Ovary (tissue), 10 donors: ENCODE results near the gene MAPT. TPM values are rescaled to one million over a fixed set of nuclear protein-coding genes. Genes with fewer than 3 reads are reported as not detected.

Source experiments
- DNase-seq, 5 donors: peaks; one replicate each; pipeline ENCODE4 v3.0.0-alpha.2; 2019 to 2020
- H3K27ac ChIP-seq, 2 donors: fragments of 200-600 bp; one replicate each; pipeline versions ENCODE4 v1.5.1 to v1.8.0; 2019 to 2022
- H3K27me3 ChIP-seq: fragments of 200-600 bp; one replicate; pipeline ENCODE4 v1.8.0; 2022
- H3K36me3 ChIP-seq: fragments of 200-600 bp; sonication (generic); one replicate; pipeline ENCODE4 v1.5.1; 2019
- H3K4me1 ChIP-seq: one replicate; pipeline ENCODE4 v1.8.1; 2013; ENCODE audit warnings: mild to moderate bottlenecking, moderate library complexity; ENCODE audit not compliant: insufficient read depth
- H3K4me3 ChIP-seq: fragments of 200-600 bp; sonication (generic); one replicate; pipeline ENCODE4 v1.5.1; 2017
- H3K9me3 ChIP-seq, 2 donors: fragments of 200-600 bp in 1 of 2; sonication (generic) in 1 of 2; one replicate each; pipeline versions ENCODE4 v1.5.1 to v1.8.1; 2013 to 2019; ENCODE audit warnings: mild to moderate bottlenecking in 1 of 2, moderate library complexity in 1 of 2
- CTCF ChIP-seq, 3 donors: fragments of 450-650 bp in 2 of 3; fragments of 200-600 bp in 1 of 3; IDR thresholded peaks; one replicate each; pipeline versions ENCODE4 v1.5.1 to v1.8.0; 2016 to 2022; ENCODE audit warnings: antibody characterized with exemption in 3 of 3, mild to moderate bottlenecking in 1 of 3
- EP300 ChIP-seq: sonication (generic); formaldehyde crosslinking; IDR thresholded peaks from one replicate; pipeline ENCODE4 v1.6.1; 2017; ENCODE audit warnings: antibody characterized with exemption
- POLR2A ChIP-seq: fragments of 450-650 bp; IDR thresholded peaks from one replicate; pipeline ENCODE4 v1.6.1; 2017; ENCODE audit warnings: antibody characterized with exemption, mild to moderate bottlenecking, moderate library complexity
- WGBS, 3 donors: extraction: QIAGEN DNeasy Blood & Tissue Kit in 1 of 3; methylation state at CpG; one replicate each; pipeline versions ENCODE4 v1.1.5 to v1.1.7; 2013 to 2017; 5-methylcytosine and 5-hydroxymethylcytosine counted together
- intact Hi-C, 4 donors: fragments of 100-400 bp; cut with DNase I; formaldehyde crosslinking; loops; one replicate each; pipeline versions ENCODE4 v1.11.0 to v1.15.1; 2022 to 2023
- long read RNA-seq, 3 donors: library from polyadenylated mRNA in 2 of 3; unstranded in 2 of 3; transcript quantifications; one replicate each; pipeline ENCODE4 v2.0.0 and lab custom pipeline, GENCODE V29; 2021 to 2026
- polyA plus RNA-seq, 2 donors: library from polyadenylated mRNA; stranded (reverse); fragments of 200-250 nt in 1 of 2; fragments of 350-450 nt in 1 of 2; fragmentation: Illumina TruSeq in 1 of 2; extraction: RNeasy Lipid Tissue Mini Kit (QIAGEN cat#74804) in 1 of 2; gene quantifications; one replicate each; pipeline ENCODE4 v1.2.3, GENCODE V29; 2013 to 2014
- total RNA-seq, 7 donors: library from RNA; depleted of rRNA in 2 of 7; stranded (reverse); fragments of >200 nt in 2 of 7; fragmentation: NEBNext Ultra II Directional in 3 of 7; extraction: Animal tissue kit (Norgen Biotek cat#: 25700) in 3 of 7; gene quantifications; one replicate each; pipeline versions ENCODE4 v1.1.0 to v1.2.4, GENCODE V29; 2016 to 2023
- donor health status: DM: no; HTN: no; CAD: no; lungs with moderate emphysema.
- donor health status: DM: no; HTN: no; CAD: no.
- donor health status: Bipolar disorder and iron deficiency.
- donor health status: DM: yes; HTN: yes; CAD: no.
- donor health status: DM: no; HTN: no; CAD: no.
- donor health status: DM: yes; HTN: yes; CAD: no.

Gene MAPT
- total RNA-seq: 1 to 10 TPM in 4 of 7 donors, under 1 TPM in 3; 0.57 to 2.2 (median 1.1) TPM
- polyA plus RNA-seq: 1 to 10 TPM in 1 of 2 donors, under 1 TPM in 1; 0.40 to 2.2 TPM
- long read RNA-seq, donor 1, partial matches to known transcripts: 1 of 5 reads
- long read RNA-seq, donor 1, other reads (novel, unspliced or antisense): 4 of 5 reads
- long read RNA-seq, donor 2, full-length matches to known transcripts: 1 of 1 reads
- long read RNA-seq, donor 2, partial matches to known transcripts: 0 of 1 reads
- long read RNA-seq, donor 2, other reads (novel, unspliced or antisense): 0 of 1 reads
- long read RNA-seq, donor 3, partial matches to known transcripts: 0 of 1 reads
- long read RNA-seq, donor 3, other reads (novel, unspliced or antisense): 1 of 1 reads

- Histone ChIP-seq H3K36me3 (no peaks in the 10 kb centered on the region), H3K9me3 (no peaks in the 10 kb centered on the region), H3K27ac (peak within 1 kb of the TSS in 1 of 2 donors; percentile 12), H3K4me1 (peaks cover 4% of the 10 kb centered on the region), H3K27me3 (no peaks in the 10 kb centered on the region), H3K4me3 (peak within 1 kb of the TSS; percentile 60)
- 1 to 2% (median 1%) methylated on average over 59 to 95 of the region's 97 CpGs for WGBS, 3 donors
- TF ChIP-seq EP300 (no peak), CTCF (IDR thresholded peaks at IDR 0.05) (peak; percentile 88 to 95 (median 89))
- intact Hi-C loops: no loop called here
- DNase-seq: peak; percentile 85 to 95 (median 87)
Observed at GRCh38 chr17:45894022-45894784, at the start of gene MAPT. MAPT (plus strand) TSS chr17:45894554; CDS start chr17:45962338, 67,784 bp downstream.

- Histone ChIP-seq H3K9me3 (no peaks in the 10 kb centered on the region), H3K4me1 (no peaks in the 10 kb centered on the region), H3K4me3 (no peak within 1 kb of the TSS), H3K27me3 (no peaks in the 10 kb centered on the region), H3K27ac (no peak within 1 kb of the TSS), H3K36me3 (no peaks in the 10 kb centered on the region)
- intact Hi-C loops: no loop called here
- DNase-seq: no peak
- 78 to 83% (median 80%) methylated on average over 23 to 25 of the region's 25 CpGs for WGBS, 3 donors
- no peak for TF ChIP-seq EP300
- TF ChIP-seq CTCF (IDR thresholded peaks at IDR 0.05): no peak
- TF ChIP-seq POLR2A: no peak
Observed at GRCh38 chr17:45844695-45845375, 49.5 kb upstream of the MAPT start, which contains the start of gene SPPL2C. SPPL2C (plus strand) TSS chr17:45844881; CDS start chr17:45844907, 26 bp downstream.

GRCh38 chr17:45845376-45846185, 48.8 kb upstream of the MAPT start:
- Histone ChIP-seq H3K4me1 (no peaks in the 10 kb centered on the region), H3K36me3 (no peaks in the 10 kb centered on the region), H3K27me3 (no peaks in the 10 kb centered on the region), H3K9me3 (no peaks in the 10 kb centered on the region), H3K27ac (no peak overlapping the region), H3K4me3 (no peak overlapping the region)
- no peak for TF ChIP-seq POLR2A
- TF ChIP-seq CTCF (IDR thresholded peaks at IDR 0.05): no peak
- no peak for TF ChIP-seq EP300
- intact Hi-C loops: no loop called here
- 88 to 90% (median 89%) methylated on average over 35 of the region's 35 CpGs for WGBS, 3 donors
- no peak for DNase-seq

- Histone ChIP-seq H3K4me1 (no peaks in the 10 kb centered on the region), H3K27me3 (no peaks in the 10 kb centered on the region), H3K4me3 (no peak overlapping the region), H3K9me3 (no peaks in the 10 kb centered on the region), H3K36me3 (no peaks in the 10 kb centered on the region), H3K27ac (no peak overlapping the region)
- intact Hi-C loops: no loop called here
- DNase-seq: no peak
- TF ChIP-seq CTCF (IDR thresholded peaks at IDR 0.05): no peak
- no peak for TF ChIP-seq EP300
- TF ChIP-seq POLR2A: no peak
- WGBS, 3 donors: 85 to 92% (median 90%) methylated on average over 10 of the region's 10 CpGs
Observed at GRCh38 chr17:45846223-45846622, 48.1 kb upstream of the MAPT start.
